Colonic mucosa (tissue), 4 donors: ENCODE data around the gene SWT1. TPM values are rescaled to one million over a fixed set of nuclear protein-coding genes. Genes with fewer than 3 reads are reported as not detected.

ENCODE experiments used
- DNase-seq: peaks from one replicate; pipeline ENCODE4 v3.0.0-alpha.2; 2020
- H3K27ac ChIP-seq: fragments of 200-600 bp; one replicate; pipeline ENCODE4 v1.8.0; 2021
- H3K27me3 ChIP-seq: fragments of 200-600 bp; one replicate; pipeline ENCODE4 v1.8.0; 2021
- H3K36me3 ChIP-seq: fragments of 200-600 bp; one replicate; pipeline ENCODE4 v1.8.0; 2021
- H3K4me1 ChIP-seq: fragments of 200-600 bp; one replicate; pipeline ENCODE4 v1.8.0; 2021; ENCODE audit warnings: mild to moderate bottlenecking
- H3K4me3 ChIP-seq: fragments of 200-600 bp; one replicate; pipeline ENCODE4 v1.8.0; 2021
- H3K9ac ChIP-seq, 2 donors: one replicate each; pipeline ENCODE4 v1.7.0; 2013; ENCODE audit warnings: control low read depth in 2 of 2, low read depth in 2 of 2, low read length in 2 of 2
- H3K9me3 ChIP-seq: fragments of 200-600 bp; one replicate; pipeline ENCODE4 v1.8.0; 2021
- intact Hi-C: fragments of 100-400 bp; cut with DNase I; formaldehyde crosslinking; loops from one replicate; pipeline ENCODE4 v1.14.1; 2022
- total RNA-seq, 2 donors: library from RNA; stranded (reverse); fragmentation: NEBNext Ultra II Directional in 1 of 2; extraction: Animal tissue kit (Norgen Biotek cat#: 25700) in 1 of 2; gene quantifications; one replicate each; pipeline ENCODE4 v1.2.1, GENCODE V29; 2021
- TF ChIP-seq, protein P1 (sequence below): fragments of 200-600 bp; IDR thresholded peaks from one replicate; pipeline ENCODE4 v1.8.0; 2022; ENCODE audit warnings: antibody characterized with exemption, mild to moderate bottlenecking
- donor health status: healthy.
- donor health status: DM: no; HTN: no; CAD: no.
- donor health status: DM: no; HTN: no; CAD: no.

Gene SWT1
- total RNA-seq, 2 donors from 2014 or later, result 3.4 to 5.7 TPM

GRCh38 chr1:185289880-185290279, 132.9 kb downstream of the SWT1 start:
- Histone ChIP-seq H3K4me1 (no peaks in the 10 kb centered on the region), H3K9me3 (no peaks in the 10 kb centered on the region), H3K4me3 (no peak overlapping the region), H3K36me3 (no peaks in the 10 kb centered on the region), H3K27ac (no peak overlapping the region), H3K9ac (no peak overlapping the region), H3K27me3 (no peaks in the 10 kb centered on the region)
- TF ChIP-seq, protein P1, sequence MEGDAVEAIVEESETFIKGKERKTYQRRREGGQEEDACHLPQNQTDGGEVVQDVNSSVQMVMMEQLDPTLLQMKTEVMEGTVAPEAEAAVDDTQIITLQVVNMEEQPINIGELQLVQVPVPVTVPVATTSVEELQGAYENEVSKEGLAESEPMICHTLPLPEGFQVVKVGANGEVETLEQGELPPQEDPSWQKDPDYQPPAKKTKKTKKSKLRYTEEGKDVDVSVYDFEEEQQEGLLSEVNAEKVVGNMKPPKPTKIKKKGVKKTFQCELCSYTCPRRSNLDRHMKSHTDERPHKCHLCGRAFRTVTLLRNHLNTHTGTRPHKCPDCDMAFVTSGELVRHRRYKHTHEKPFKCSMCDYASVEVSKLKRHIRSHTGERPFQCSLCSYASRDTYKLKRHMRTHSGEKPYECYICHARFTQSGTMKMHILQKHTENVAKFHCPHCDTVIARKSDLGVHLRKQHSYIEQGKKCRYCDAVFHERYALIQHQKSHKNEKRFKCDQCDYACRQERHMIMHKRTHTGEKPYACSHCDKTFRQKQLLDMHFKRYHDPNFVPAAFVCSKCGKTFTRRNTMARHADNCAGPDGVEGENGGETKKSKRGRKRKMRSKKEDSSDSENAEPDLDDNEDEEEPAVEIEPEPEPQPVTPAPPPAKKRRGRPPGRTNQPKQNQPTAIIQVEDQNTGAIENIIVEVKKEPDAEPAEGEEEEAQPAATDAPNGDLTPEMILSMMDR, result no peak
- intact Hi-C loops, result no loop called here
- no peak for DNase-seq

- TF ChIP-seq, protein P1, result no peak
- H3K9me3 ChIP-seq, result no peaks in the 10 kb centered on the region
- DNase-seq, result no peak
- H3K9ac ChIP-seq, result no peak overlapping the region
- H3K36me3 ChIP-seq, result no peaks in the 10 kb centered on the region
- intact Hi-C loops, result no loop called here
- no peaks in the 10 kb centered on the region for H3K27me3 ChIP-seq
- H3K4me1 ChIP-seq, result no peaks in the 10 kb centered on the region
- H3K27ac ChIP-seq, result no peak overlapping the region
- H3K4me3 ChIP-seq, result no peak overlapping the region
These were observed 134.2 kb downstream of the SWT1 start for GRCh38 chr1:185291159-185291558.

DNA sequence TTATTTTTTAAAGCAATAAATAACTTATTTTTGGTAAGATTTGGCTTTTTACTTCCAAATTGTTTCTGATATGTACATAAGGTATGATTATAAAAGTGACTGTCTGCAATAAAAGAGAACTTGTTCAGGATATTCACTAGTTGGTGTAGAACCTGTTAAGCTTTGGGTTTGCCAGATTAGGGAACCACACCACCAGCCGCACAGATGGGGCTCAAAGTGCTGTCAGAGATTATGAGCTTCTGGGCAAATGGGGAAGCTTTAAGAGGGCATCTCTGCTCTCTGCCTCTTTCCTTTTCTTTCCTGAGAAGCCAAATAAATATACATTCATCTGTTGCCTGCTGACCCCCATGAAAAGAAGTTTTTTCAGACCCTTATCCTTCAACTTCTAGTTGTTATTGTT, 134.7 kb downstream of the SWT1 start:
- no peaks in the 10 kb centered on the region for H3K9me3 ChIP-seq
- H3K27ac ChIP-seq, result no peak overlapping the region
- TF ChIP-seq, protein P1, result no peak
- no peak for DNase-seq
- H3K36me3 ChIP-seq, result no peaks in the 10 kb centered on the region
- no peak overlapping the region for H3K4me3 ChIP-seq
- no peaks in the 10 kb centered on the region for H3K4me1 ChIP-seq
- no peak overlapping the region for H3K9ac ChIP-seq
- intact Hi-C loops, result no loop called here
- no peaks in the 10 kb centered on the region for H3K27me3 ChIP-seq

- H3K9me3 ChIP-seq, result no peaks in the 10 kb centered on the region
- no peaks in the 10 kb centered on the region for H3K36me3 ChIP-seq
- no peaks in the 10 kb centered on the region for H3K27me3 ChIP-seq
- H3K4me3 ChIP-seq, result no peak overlapping the region
- H3K4me1 ChIP-seq, result no peaks in the 10 kb centered on the region
- H3K9ac ChIP-seq, result no peak overlapping the region
- no peak for DNase-seq
- H3K27ac ChIP-seq, result no peak overlapping the region
- TF ChIP-seq, protein P1, result no peak
- intact Hi-C loops, result no loop called here
These were observed 135.3 kb downstream of the SWT1 start for GRCh38 chr1:185292237-185292636.

DNA sequence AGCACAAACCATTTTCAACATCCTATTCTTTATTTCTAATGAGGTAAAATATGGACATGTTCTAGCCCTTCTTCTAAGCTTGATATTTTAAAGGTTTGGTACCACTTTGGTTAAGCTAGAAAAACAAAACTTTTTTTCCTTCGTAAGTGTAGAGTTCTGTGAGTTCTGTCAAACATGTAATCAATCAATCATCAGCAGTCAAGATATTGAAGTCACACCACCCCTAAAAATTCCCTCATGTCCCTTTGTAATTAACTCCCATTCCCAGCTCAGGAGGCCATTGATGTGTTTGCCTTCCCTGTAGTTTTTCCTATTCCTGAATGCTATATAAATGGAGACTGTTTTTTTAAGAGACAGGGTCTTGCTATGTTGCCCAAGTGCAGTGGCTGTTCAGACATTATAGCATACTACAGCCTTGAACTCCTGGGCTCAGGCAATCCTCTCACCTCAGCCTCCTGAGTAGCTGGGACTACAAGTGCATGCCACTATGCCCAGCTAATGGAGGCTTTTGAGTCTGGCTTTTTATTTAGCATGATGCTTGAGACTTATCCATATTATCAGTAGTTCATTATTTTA, 137.1 kb downstream of the SWT1 start:
- no peaks in the 10 kb centered on the region for H3K9me3 ChIP-seq
- no peak overlapping the region for H3K27ac ChIP-seq
- no peaks in the 10 kb centered on the region for H3K27me3 ChIP-seq
- H3K4me1 ChIP-seq, result no peaks in the 10 kb centered on the region
- intact Hi-C loops, result no loop called here
- DNase-seq, result no peak
- H3K4me3 ChIP-seq, result no peak overlapping the region
- no peak overlapping the region for H3K9ac ChIP-seq
- H3K36me3 ChIP-seq, result peaks cover 7% of the 10 kb centered on the region
- TF ChIP-seq, protein P1, result no peak
